Uterus (tissue), 4 donors: Measurements from ENCODE around the gene PLCG2. TPM values are rescaled to one million over a fixed set of nuclear protein-coding genes. Genes with fewer than 3 reads are reported as not detected.

Experiments used
- DNase-seq, 2 donors: peaks; one replicate each; pipeline ENCODE4 v3.0.0-alpha.2; 2019 to 2020
- H3K27ac ChIP-seq, 2 donors: fragments of 200-600 bp; sonication (generic); 1 replicate in 1 of 2; 2 replicates in 1 of 2; pipeline ENCODE4 v1.5.1; 2016 to 2018
- H3K27me3 ChIP-seq, 2 donors: fragments of 200-600 bp; sonication (generic); one replicate each; pipeline ENCODE4 v1.5.1; 2018 to 2019; ENCODE audit warnings: control low read depth in 1 of 2
- H3K36me3 ChIP-seq, 2 donors: fragments of 200-600 bp; sonication (generic); one replicate each; pipeline ENCODE4 v1.5.1; 2019; ENCODE audit warnings: control low read depth in 1 of 2
- H3K4me1 ChIP-seq, 2 donors: fragments of 200-600 bp; sonication (generic); one replicate each; pipeline ENCODE4 v1.5.1; 2018 to 2019; ENCODE audit warnings: control low read depth in 1 of 2
- H3K4me3 ChIP-seq, 2 donors: fragments of 200-600 bp; sonication (generic); 1 replicate in 1 of 2; 2 replicates in 1 of 2; pipeline ENCODE4 v1.5.1; 2018 to 2019; ENCODE audit warnings: mild to moderate bottlenecking in 1 of 2
- H3K9me3 ChIP-seq, 2 donors: fragments of 200-600 bp; sonication (generic); one replicate each; pipeline ENCODE4 v1.5.1; 2019; ENCODE audit warnings: control low read depth in 1 of 2
- POLR2A ChIP-seq, 2 donors: fragments of 450-650 bp; IDR thresholded peaks; one replicate each; pipeline ENCODE4 v1.6.1; 2016; ENCODE audit warnings: antibody characterized with exemption in 2 of 2, mild to moderate bottlenecking in 1 of 2, moderate library complexity in 1 of 2
- intact Hi-C: fragments of 100-400 bp; cut with DNase I; formaldehyde crosslinking; loops from one replicate; pipeline ENCODE4 v1.15.1; 2023; ENCODE audit warnings: low total_unique reads
- total RNA-seq, 4 donors: library from RNA; depleted of rRNA in 3 of 4; stranded (reverse); fragments of >200 nt in 3 of 4; gene quantifications; one replicate each; pipeline versions ENCODE4 v1.1.0 to v1.2.4, GENCODE V29; 2014 to 2023
- TF ChIP-seq, protein P1 (sequence below), 4 experiments: fragments of 200-600 bp in 2 of 4; fragments of 450-650 bp in 2 of 4; sonication (generic) in 2 of 4; IDR thresholded peaks; one replicate each; pipeline ENCODE4 v1.5.1; 2016 to 2019; ENCODE audit warnings: antibody characterized with exemption in 4 of 4, mild to moderate bottlenecking in 2 of 4, moderate library complexity in 1 of 4
- donor health status: DM: yes; HTN: yes; CAD: no.

The PLCG2 gene
- total RNA-seq, 4 donors from 2014 or later: 11.2 to 39.4 (median 18.8) TPM

DNA sequence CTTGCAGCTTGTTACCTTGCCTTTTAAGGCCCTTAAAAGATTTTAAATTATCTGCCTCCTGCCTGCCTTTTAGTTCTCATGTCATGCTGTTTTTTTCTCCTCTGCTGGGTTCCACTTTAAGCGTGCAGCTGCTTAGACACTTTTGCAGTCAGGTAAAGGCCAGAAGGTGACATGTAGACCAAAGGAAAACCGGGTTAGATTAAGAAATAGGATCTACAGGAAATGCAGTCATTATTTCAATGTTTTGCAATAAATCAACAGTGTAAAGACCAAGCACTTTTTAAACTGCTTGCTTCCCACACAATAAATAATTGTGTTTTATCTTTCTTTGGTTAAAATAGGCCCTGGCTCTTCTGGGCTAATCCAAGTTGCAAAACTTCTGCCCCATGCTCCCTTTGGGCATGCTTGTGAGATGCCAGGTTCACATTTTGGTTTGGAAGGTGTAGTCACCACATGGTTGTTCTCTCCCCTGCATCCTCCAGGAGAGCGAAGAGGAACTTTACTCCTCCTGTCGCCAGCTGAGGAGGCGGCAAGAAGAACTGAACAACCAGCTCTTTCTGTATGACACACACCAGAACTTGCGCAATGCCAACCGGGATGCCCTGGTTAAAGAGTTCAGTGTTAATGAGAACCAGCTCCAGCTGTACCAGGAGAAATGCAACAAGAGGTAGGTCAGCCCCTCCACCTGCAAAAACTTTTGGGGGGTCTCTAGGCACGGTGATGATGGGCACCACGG lies 177.3 kb downstream of the PLCG2 start:
- intact Hi-C loops: no loop called here
- no peaks in the 10 kb centered on the region for H3K27me3 ChIP-seq
- TF ChIP-seq POLR2A (IDR thresholded peaks at IDR 0.05): no peak
- TF ChIP-seq, protein P1, sequence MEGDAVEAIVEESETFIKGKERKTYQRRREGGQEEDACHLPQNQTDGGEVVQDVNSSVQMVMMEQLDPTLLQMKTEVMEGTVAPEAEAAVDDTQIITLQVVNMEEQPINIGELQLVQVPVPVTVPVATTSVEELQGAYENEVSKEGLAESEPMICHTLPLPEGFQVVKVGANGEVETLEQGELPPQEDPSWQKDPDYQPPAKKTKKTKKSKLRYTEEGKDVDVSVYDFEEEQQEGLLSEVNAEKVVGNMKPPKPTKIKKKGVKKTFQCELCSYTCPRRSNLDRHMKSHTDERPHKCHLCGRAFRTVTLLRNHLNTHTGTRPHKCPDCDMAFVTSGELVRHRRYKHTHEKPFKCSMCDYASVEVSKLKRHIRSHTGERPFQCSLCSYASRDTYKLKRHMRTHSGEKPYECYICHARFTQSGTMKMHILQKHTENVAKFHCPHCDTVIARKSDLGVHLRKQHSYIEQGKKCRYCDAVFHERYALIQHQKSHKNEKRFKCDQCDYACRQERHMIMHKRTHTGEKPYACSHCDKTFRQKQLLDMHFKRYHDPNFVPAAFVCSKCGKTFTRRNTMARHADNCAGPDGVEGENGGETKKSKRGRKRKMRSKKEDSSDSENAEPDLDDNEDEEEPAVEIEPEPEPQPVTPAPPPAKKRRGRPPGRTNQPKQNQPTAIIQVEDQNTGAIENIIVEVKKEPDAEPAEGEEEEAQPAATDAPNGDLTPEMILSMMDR (IDR thresholded peaks at IDR 0.05): no peak
- H3K36me3 ChIP-seq: no peaks in the 10 kb centered on the region
- H3K4me3 ChIP-seq: no peak overlapping the region
- no peaks in the 10 kb centered on the region for H3K4me1 ChIP-seq
- no peak for DNase-seq
- peaks cover 0 to under 1% of the 10 kb centered on the region in 2 donors for H3K9me3 ChIP-seq
- no peak overlapping the region for H3K27ac ChIP-seq

DNA sequence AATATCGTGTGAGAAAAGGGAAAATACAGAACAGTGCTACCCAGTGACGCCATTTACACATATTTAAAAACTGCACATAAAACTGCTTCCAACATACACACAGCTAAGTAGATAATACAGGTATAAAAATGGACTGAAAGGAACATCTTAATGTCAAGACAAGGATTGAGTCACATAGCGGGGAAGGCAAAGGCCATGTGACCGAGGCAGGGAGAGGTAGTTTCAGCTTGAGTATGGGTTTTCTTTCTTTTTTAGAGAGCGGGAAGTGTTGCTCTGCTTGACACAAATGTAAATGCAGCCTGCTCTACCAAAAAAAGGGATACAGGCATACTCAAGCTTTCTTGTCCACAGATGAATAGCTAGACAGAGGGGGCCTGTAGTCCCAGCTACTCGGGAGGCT lies 185.7 kb downstream of the PLCG2 start:
- Histone ChIP-seq H3K27me3 (no peaks in the 10 kb centered on the region), H3K36me3 (no peaks in the 10 kb centered on the region), H3K4me1 (no peaks in the 10 kb centered on the region), H3K27ac (no peak overlapping the region), H3K4me3 (no peak overlapping the region), H3K9me3 (no peaks in the 10 kb centered on the region)
- intact Hi-C loops: no loop called here
- DNase-seq: no peak
- TF ChIP-seq, protein P1 (IDR thresholded peaks at IDR 0.05): no peak
- no peak for TF ChIP-seq POLR2A (IDR thresholded peaks at IDR 0.05)

DNA sequence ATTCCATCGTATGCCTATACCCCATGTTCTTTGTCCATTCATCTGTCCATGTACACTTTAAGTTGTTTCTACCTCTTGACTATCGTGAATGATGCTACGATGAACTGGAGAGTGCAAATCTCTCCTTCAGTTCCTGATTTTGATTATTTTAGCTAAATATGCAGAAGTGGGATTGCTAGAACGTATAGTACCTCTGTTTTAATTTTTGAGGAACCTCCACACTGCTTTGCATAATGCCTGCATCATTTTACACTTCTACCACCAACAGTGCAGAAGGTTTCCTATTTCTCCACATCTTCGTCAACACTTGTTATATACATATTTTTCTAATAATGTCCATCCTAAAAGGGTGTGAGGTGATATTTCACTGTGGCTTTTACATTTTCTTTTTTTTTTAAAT lies 188.3 kb downstream of the PLCG2 start:
- intact Hi-C loops: no loop called here
- Histone ChIP-seq H3K4me3 (no peak overlapping the region), H3K27ac (no peak overlapping the region), H3K36me3 (no peaks in the 10 kb centered on the region), H3K4me1 (no peaks in the 10 kb centered on the region), H3K27me3 (no peaks in the 10 kb centered on the region), H3K9me3 (peaks cover 0 to 3% of the 10 kb centered on the region in 2 donors)
- no peak for DNase-seq
- TF ChIP-seq, protein P1 (IDR thresholded peaks at IDR 0.05): no peak
- no peak for TF ChIP-seq POLR2A (IDR thresholded peaks at IDR 0.05)

DNA sequence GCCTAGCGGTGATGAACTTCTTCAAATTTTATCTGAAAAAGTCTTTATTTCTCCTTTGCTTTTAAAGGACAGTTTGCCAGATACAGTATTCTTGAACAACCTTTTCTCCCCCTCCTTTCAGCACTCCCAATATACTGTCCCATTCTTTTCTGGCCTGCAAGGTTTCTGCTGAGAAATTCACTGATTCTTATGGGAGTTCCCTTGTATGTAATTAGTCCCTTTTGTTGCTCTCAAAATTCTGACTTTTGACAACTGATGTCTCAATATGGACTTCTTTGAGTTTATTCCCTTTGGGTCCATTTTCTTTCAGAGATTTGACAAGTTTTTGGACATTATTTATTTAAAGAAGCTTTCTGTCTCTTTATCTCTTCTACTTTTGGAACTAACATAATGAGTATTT lies 192.8 kb downstream of the PLCG2 start:
- TF ChIP-seq POLR2A (IDR thresholded peaks at IDR 0.05): no peak
- TF ChIP-seq, protein P1 (IDR thresholded peaks at IDR 0.05): no peak
- peaks cover 0 to 8% of the 10 kb centered on the region in 2 donors for H3K9me3 ChIP-seq
- no peaks in the 10 kb centered on the region for H3K27me3 ChIP-seq
- no peak overlapping the region for H3K4me3 ChIP-seq
- no peak overlapping the region for H3K27ac ChIP-seq
- DNase-seq: no peak
- no peaks in the 10 kb centered on the region for H3K4me1 ChIP-seq
- no peaks in the 10 kb centered on the region for H3K36me3 ChIP-seq
- intact Hi-C loops: no loop called here

DNA sequence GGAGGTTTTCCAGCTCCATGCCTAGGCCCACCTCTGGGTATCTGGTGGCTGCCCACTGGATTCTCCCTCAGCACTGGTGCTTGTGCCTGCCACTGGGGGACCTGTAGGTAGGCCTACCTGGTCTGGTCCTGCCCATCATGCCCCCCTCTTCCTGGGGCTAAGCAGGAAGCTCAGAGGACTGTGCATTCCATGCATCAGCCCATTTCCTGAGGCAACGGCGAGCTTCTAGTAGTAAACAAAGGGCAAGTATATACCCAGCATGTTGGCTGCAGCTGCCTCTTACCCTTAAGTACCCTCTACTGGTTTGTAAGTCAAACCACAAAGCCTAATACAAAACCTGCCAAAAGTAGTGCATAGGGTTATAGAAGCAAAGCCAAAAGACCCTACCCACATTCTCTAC lies 194.6 kb downstream of the PLCG2 start:
- no peak overlapping the region for H3K27ac ChIP-seq
- TF ChIP-seq, protein P1 (IDR thresholded peaks at IDR 0.05): no peak
- no peak for TF ChIP-seq POLR2A (IDR thresholded peaks at IDR 0.05)
- no peaks in the 10 kb centered on the region for H3K36me3 ChIP-seq
- no peaks in the 10 kb centered on the region for H3K27me3 ChIP-seq
- no peak for DNase-seq
- H3K4me3 ChIP-seq: no peak overlapping the region
- intact Hi-C loops: no loop called here
- H3K9me3 ChIP-seq: peaks cover 0 to 8% of the 10 kb centered on the region in 2 donors
- no peaks in the 10 kb centered on the region for H3K4me1 ChIP-seq
